ENCODE measurements around the gene KIF20A.

Gene KIF20A

DNA sequence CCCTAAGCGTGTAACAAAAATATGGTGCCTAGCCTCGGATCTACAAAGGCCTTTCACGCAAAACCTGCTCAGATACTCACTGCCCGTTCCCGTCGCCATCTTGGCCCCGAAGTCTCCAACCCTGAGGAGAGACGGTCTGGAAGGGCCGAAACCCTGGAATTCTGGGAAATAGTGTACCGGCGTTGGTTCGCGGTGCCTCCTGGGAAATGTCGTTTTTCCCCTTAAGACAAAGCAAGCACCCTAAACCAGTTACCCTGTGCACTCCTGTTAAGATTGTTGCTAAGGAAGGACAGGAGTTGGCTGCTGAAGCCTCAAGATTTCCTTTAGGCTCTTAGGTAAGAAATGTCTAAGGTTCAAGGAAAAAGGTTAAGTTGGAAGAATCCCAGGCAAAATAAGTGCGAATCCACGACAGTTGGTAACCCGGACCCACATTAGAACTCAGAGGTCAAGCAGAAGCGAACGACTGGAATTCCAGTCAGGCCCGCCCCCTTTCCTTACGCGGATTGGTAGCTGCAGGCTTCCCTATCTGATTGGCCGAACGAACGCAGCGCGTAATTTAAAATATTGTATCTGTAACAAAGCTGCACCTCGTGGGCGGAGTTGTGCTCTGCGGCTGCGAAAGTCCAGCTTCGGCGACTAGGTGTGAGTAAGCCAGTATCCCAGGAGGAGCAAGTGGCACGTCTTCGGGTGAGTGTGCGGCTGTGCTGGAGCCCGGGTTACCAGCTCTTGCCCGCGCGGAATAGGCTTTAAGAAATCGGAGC, at the start of gene KIF20A, which contains the start of gene BRD8:
Gene KIF20A, plus strand, starts transcription at position 597 of the 761 bp plus-strand sequence. CDS start 569 bp downstream, outside the sequence.
Gene BRD8, minus strand, starts transcription at position 115 of the 761 bp plus-strand sequence. Its CDS starts 16 bp downstream, at position 99.
- peak within 1 kb of the TSS; percentile 84 for H3K27ac ChIP-seq

DNA sequence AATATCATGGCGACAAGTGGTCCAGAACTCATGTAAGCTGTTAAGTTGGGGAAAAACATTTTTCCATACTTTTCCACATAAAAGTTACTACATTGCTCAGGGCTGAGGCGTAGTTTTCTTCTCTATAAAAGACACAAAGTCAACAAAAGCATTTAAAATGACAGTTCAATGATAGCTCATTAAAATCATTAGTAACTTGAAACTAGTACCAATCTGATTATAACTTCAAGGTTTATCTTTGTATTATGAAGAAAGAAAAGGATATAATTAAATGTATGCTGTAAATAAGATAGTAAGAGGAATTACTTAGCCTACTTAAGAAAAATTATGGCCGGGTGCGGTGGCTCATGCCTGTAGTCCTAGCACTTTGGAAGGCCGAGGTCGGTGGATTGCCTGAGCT, 49.6 kb upstream of the KIF20A start:
- H3K27ac ChIP-seq: no peak overlapping the region
- TF ChIP-seq, protein P1, sequence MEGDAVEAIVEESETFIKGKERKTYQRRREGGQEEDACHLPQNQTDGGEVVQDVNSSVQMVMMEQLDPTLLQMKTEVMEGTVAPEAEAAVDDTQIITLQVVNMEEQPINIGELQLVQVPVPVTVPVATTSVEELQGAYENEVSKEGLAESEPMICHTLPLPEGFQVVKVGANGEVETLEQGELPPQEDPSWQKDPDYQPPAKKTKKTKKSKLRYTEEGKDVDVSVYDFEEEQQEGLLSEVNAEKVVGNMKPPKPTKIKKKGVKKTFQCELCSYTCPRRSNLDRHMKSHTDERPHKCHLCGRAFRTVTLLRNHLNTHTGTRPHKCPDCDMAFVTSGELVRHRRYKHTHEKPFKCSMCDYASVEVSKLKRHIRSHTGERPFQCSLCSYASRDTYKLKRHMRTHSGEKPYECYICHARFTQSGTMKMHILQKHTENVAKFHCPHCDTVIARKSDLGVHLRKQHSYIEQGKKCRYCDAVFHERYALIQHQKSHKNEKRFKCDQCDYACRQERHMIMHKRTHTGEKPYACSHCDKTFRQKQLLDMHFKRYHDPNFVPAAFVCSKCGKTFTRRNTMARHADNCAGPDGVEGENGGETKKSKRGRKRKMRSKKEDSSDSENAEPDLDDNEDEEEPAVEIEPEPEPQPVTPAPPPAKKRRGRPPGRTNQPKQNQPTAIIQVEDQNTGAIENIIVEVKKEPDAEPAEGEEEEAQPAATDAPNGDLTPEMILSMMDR (conservative IDR thresholded peaks at IDR 0.05): no peak
- TF ChIP-seq ZFX (IDR thresholded peaks at IDR 0.05): no peak

More for the DNA sequence above, at the start of gene KIF20A, which contains the start of gene BRD8:
- peak; percentile 29; the same call in 1 of the 2 replicates for TF ChIP-seq ZFX (IDR thresholded peaks at IDR 0.05)
- TF ChIP-seq, protein P1 (conservative IDR thresholded peaks at IDR 0.05): no peak

DNA sequence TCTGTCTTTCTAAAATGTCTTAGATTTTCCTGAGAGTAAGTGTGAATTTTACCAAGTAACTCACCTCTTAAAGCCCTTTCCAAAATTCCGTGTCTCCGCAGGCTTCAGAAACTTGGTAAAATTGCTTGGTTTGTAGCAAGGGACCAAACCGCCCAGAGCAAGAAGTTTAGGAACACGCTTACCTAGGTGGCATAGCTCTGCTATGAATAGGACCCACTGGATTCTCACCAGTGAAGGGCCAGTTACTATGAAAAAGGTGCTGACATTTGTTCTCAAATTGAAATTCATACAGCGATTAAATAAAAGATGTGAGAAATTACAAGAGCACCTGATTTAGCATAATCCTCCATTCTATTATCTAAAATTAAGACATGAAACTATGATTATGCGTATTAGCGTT, 46.4 kb upstream of the KIF20A start:
- TF ChIP-seq, protein P1 (conservative IDR thresholded peaks at IDR 0.05): no peak
- no peak for TF ChIP-seq ZFX (IDR thresholded peaks at IDR 0.05)
- no peak overlapping the region for H3K27ac ChIP-seq

DNA sequence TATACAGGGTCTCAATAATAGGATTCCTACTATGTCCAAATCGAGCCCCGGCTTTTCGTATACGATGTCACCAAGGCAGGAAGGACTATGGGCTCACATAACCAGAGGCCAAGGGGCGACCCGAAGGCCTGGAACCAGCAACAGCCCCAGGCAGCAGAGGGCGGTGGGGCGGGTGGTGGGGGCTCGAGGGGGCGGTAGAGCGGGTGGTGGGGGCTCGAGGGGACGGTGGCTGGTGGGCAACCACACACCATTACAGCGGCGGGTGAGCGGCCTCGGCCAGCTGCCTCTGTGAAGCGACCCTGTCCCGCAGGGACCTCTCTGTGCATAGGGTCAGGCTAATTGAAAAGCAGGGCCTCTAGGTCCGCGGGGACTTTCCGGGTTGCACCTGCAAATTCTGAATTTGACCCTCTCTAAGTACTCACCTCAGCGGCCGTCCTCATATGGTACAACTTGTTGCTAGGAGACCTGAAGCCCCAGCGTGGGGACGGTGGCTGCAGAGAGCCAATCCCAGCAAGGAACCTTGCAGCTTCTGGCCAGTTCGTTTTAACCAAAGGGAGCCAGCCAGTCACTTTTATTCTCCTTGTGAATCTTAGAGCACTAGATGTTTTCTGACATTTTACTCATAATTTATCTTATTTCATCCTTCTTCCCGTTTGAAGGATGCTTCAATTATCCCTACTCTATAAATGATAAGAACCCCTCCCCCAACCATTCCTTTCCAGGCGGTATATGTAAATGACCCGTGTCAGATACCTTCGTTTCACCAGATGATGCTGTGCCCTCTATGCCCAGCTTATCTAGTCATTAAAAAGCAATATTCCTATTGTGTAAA, 39.7 kb upstream of the KIF20A start, which contains the start of gene NME5:
Gene NME5, minus strand, starts transcription at position 480 of the 832 bp plus-strand sequence. CDS start 648 bp downstream, outside the sequence.
- TF ChIP-seq, protein P1 (conservative IDR thresholded peaks at IDR 0.05): no peak
- TF ChIP-seq ZFX (IDR thresholded peaks at IDR 0.05): no peak

DNA sequence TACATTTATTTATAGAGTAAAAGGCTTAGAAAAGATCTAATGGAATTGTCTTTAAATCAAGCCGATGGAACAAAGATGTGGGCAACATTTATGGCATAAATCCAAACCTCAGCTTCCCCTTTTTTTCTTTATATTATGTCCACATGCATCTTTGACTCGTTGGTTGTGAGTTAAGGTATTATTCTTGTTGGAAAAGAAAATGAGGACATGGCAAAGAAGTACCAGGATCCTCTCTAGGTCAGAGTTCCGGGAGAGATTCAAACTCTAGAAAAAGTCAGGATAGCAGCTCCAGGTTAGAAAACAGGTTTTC, 39.2 kb upstream of the KIF20A start:
- H3K27ac ChIP-seq: no peak overlapping the region
- no peak for TF ChIP-seq ZFX (IDR thresholded peaks at IDR 0.05)
- TF ChIP-seq, protein P1 (conservative IDR thresholded peaks at IDR 0.05): no peak

More for the DNA sequence above, 39.7 kb upstream of the KIF20A start, which contains the start of gene NME5:
- peak within 1 kb of the TSS; percentile 20; the same call in 1 of the 2 replicates for H3K27ac ChIP-seq

DNA sequence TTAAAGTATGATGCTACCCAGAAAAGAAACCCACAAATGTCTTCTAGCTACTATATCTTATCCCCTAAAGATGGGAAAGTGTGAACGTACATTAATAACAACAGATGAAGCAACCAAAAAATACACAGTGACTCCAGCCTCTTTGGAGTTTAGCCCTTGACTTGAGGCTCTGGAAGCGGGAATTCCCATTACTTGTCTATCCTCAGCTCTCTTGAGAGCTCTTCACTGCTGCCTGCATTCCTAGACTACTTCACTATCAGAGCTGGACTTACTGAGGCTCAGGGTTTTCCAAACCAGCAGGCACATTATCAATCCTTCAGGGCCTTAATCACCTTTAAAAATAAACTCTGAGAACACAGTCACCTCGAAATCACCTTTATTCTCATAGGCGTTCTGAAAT, 38.6 kb upstream of the KIF20A start:
- no peak overlapping the region for H3K27ac ChIP-seq
- TF ChIP-seq, protein P1 (conservative IDR thresholded peaks at IDR 0.05): no peak
- TF ChIP-seq ZFX (IDR thresholded peaks at IDR 0.05): no peak
